ENCODE data around the gene RALA. TPM values are rescaled to one million over a fixed set of nuclear protein-coding genes. Genes with fewer than 3 reads are reported as not detected.

Gene RALA
- total RNA-seq, 2 experiments from 2014 or later: 24.5 to 27.5 TPM

- no peak for TF ChIP-seq CTCF (IDR thresholded peaks at IDR 0.05)
- peak in 5 of 14 experiments; percentile 2 to 72 (median 27) for DNase-seq
- peaks cover 42% of the 10 kb centered on the region for H3K4me1 ChIP-seq (ENCODE audit: insufficient read depth, low read length)
- peaks cover 41% of the 10 kb centered on the region for H3K4me1 Mint-ChIP-seq (ENCODE audit: low read depth)
- no peaks in the 10 kb centered on the region for H3K9me3 Mint-ChIP-seq
- H3K9me3 ChIP-seq (ENCODE audit: control insufficient read depth in 1 of 2, insufficient read depth in 1 of 2, low read length in 2 of 2): no peaks in the 10 kb centered on the region
- H3K27me3 Mint-ChIP-seq: no peaks in the 10 kb centered on the region
- CTCF ChIA-PET: interaction anchor here (1.0 to 1.8 kb wide), 4 partner anchors 8 to 1399 kb away, joined by 3 to 4 read pairs (median 4); no protein-coding TSS in a partner anchor
- ATAC-seq (ENCODE audit: poor library complexity): no peak
- H3K27ac ChIP-seq (ENCODE audit: low read depth in 1 of 2, low read length in 2 of 2): peak overlapping the region; percentile 71 to 89
- intact Hi-C loops (cut with DNase I, micrococcal nuclease): loop anchor here (1.0 to 5.0 kb wide), 6 partner anchors 12 to 822 kb away; partner anchors contain the start of genes RALA (in 1 of the 2) and SUGCT (in 1 of the 2)
- no peaks in the 10 kb centered on the region for H3K27me3 ChIP-seq (ENCODE audit: control insufficient read depth in 1 of 2, insufficient read depth in 2 of 2, low read length in 2 of 2)
- H3K36me3 ChIP-seq (ENCODE audit: insufficient read depth, low read length): no peaks in the 10 kb centered on the region
- H3K4me3 ChIP-seq (ENCODE audit: low read length): peak overlapping the region; percentile 73
- peak overlapping the region; percentile 96 for H3K27ac Mint-ChIP-seq
- peak overlapping the region; percentile 97 for H3K4me3 Mint-ChIP-seq
- no peaks in the 10 kb centered on the region for H3K36me3 Mint-ChIP-seq (ENCODE audit: low read depth)
- POLR2A ChIA-PET: interaction anchor here (0.6 to 3.2 kb wide), 16 partner anchors 10 to 400 kb away, joined by 3 to 30 read pairs (median 5); partner anchors contain the start of genes CDK13, MPLKIP, RALA and SUGCT
These were observed 110.7 kb downstream of the RALA start for GRCh38 chr7:39733881-39734632.

GRCh38 chr7:39734633-39735004 is 111.2 kb downstream of the RALA start:
- ChIA-PET CTCF (interaction anchor here (1.0 to 1.8 kb wide), 3 partner anchors 8 to 1399 kb away, joined by 3 to 4 read pairs (median 4); no protein-coding TSS in a partner anchor), POLR2A (interaction anchor here (1.3 to 3.2 kb wide), 3 partner anchors 11 to 146 kb away, joined by 3 to 30 read pairs (median 4); partner anchors contain the start of gene RALA)
- TF ChIP-seq CTCF (IDR thresholded peaks at IDR 0.05): no peak
- Histone ChIP-seq H3K27me3 (ENCODE audit: control insufficient read depth in 1 of 2, insufficient read depth in 2 of 2, low read length in 2 of 2) (no peaks in the 10 kb centered on the region), H3K27ac (ENCODE audit: low read depth in 1 of 2, low read length in 2 of 2) (peak overlapping the region; percentile 49 to 89), H3K36me3 (ENCODE audit: insufficient read depth, low read length) (no peaks in the 10 kb centered on the region), H3K9me3 (ENCODE audit: control insufficient read depth in 1 of 2, insufficient read depth in 1 of 2, low read length in 2 of 2) (no peaks in the 10 kb centered on the region), H3K4me1 (ENCODE audit: insufficient read depth, low read length) (peaks cover 42% of the 10 kb centered on the region), H3K4me3 (ENCODE audit: low read length) (no peak overlapping the region)
- ATAC-seq (ENCODE audit: poor library complexity): no peak
- Mint-ChIP-seq H3K27ac (peak overlapping the region; percentile 96), H3K4me3 (peak overlapping the region; percentile 55), H3K36me3 (ENCODE audit: low read depth) (no peaks in the 10 kb centered on the region), H3K9me3 (no peaks in the 10 kb centered on the region), H3K4me1 (ENCODE audit: low read depth) (peaks cover 41% of the 10 kb centered on the region), H3K27me3 (no peaks in the 10 kb centered on the region)
- peak in 1 of 14 experiments; percentile 12 for DNase-seq
- intact Hi-C loops (cut with DNase I, micrococcal nuclease): loop anchor here (2.0 to 5.0 kb wide), 5 partner anchors 102 to 822 kb away; partner anchors contain the start of genes RALA (in 1 of the 2) and SUGCT (in 1 of the 2)

GRCh38 chr7:39735903-39736302 is 112.5 kb downstream of the RALA start:
- DNase-seq (no peak), ATAC-seq (ENCODE audit: poor library complexity) (no peak)
- no peaks in the 10 kb centered on the region for H3K27me3 ChIP-seq (ENCODE audit: control insufficient read depth in 1 of 2, insufficient read depth in 2 of 2, low read length in 2 of 2)
- H3K27ac ChIP-seq (ENCODE audit: low read depth in 1 of 2, low read length in 2 of 2): no peak overlapping the region
- H3K9me3 ChIP-seq (ENCODE audit: control insufficient read depth in 1 of 2, insufficient read depth in 1 of 2, low read length in 2 of 2): no peaks in the 10 kb centered on the region
- intact Hi-C loops (cut with DNase I, micrococcal nuclease): loop anchor here (2.0 to 5.0 kb wide), 2 partner anchors 104 to 113 kb away; partner anchors contain the start of gene RALA (in 1 of the 2)
- Mint-ChIP-seq H3K36me3 (ENCODE audit: low read depth) (no peaks in the 10 kb centered on the region), H3K4me1 (ENCODE audit: low read depth) (peaks cover 45% of the 10 kb centered on the region), H3K4me3 (peak overlapping the region; percentile 26), H3K27me3 (no peaks in the 10 kb centered on the region), H3K27ac (peak overlapping the region; percentile 2), H3K9me3 (no peaks in the 10 kb centered on the region)
- H3K4me3 ChIP-seq (ENCODE audit: low read length): no peak overlapping the region
- ChIA-PET CTCF (interaction anchor here (1.1 to 1.5 kb wide), 4 partner anchors 10 to 399 kb away, joined by 3 to 8 read pairs (median 6); partner anchors contain the start of genes MPLKIP and SUGCT), POLR2A (interaction anchor here (1.4 kb wide), 1 partner anchor 112 kb away, joined by 10 read pairs; the partner anchor contains the start of gene RALA)
- no peak for TF ChIP-seq CTCF (IDR thresholded peaks at IDR 0.05)
- H3K4me1 ChIP-seq (ENCODE audit: insufficient read depth, low read length): peaks cover 42% of the 10 kb centered on the region
- H3K36me3 ChIP-seq (ENCODE audit: insufficient read depth, low read length): no peaks in the 10 kb centered on the region
